ENCODE results near the gene MYB.

DNA sequence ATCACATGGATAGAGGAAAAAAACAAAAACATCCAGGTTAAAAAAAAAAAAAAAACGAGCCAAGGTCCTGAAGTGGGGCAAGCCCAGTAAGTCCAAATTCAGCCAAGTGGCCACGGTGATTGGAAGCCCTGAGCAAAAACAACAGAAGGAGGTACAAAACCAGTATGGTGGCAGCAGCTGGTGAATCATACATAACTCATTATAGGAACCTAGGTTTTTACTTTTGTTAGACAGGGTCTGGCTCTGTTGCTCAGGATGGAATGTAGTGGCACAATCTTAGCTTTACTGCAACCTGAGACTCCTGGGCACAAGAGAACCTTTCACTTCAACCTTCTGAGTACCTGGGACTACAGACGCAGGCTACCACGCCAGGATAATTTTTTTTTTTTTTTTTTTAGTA is 22.7 kb upstream of the MYB start:
- no peak for TF ChIP-seq POLR2A (IDR thresholded peaks at IDR 0.05)
- TF ChIP-seq, protein P1, sequence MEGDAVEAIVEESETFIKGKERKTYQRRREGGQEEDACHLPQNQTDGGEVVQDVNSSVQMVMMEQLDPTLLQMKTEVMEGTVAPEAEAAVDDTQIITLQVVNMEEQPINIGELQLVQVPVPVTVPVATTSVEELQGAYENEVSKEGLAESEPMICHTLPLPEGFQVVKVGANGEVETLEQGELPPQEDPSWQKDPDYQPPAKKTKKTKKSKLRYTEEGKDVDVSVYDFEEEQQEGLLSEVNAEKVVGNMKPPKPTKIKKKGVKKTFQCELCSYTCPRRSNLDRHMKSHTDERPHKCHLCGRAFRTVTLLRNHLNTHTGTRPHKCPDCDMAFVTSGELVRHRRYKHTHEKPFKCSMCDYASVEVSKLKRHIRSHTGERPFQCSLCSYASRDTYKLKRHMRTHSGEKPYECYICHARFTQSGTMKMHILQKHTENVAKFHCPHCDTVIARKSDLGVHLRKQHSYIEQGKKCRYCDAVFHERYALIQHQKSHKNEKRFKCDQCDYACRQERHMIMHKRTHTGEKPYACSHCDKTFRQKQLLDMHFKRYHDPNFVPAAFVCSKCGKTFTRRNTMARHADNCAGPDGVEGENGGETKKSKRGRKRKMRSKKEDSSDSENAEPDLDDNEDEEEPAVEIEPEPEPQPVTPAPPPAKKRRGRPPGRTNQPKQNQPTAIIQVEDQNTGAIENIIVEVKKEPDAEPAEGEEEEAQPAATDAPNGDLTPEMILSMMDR (IDR thresholded peaks at IDR 0.05) = no peak
